ENCODE results near the gene AGBL4. TPM values are rescaled to one million over a fixed set of nuclear protein-coding genes. Genes with fewer than 3 reads are reported as not detected.

Gene AGBL4
- total and polyA plus RNA-seq, 7 experiments from 2014 or later, result 0.27 TPM; not detected in 6

- intact Hi-C loops (cut with micrococcal nuclease), result no loop called here
- H3K4me1 Mint-ChIP-seq, result peaks cover 5 to 11% (median 7%) of the 10 kb centered on the region in 7 donors
- DNase-seq, result no peak
- ATAC-seq, result no peak
- peaks cover 0 to 4% of the 10 kb centered on the region in 2 donors for H3K4me1 ChIP-seq (ENCODE audit: control insufficient read depth in 2 of 2, insufficient read depth in 2 of 2, low read length in 2 of 2)
- H3K27ac Mint-ChIP-seq, result no peak overlapping the region
- H3K36me3 ChIP-seq (ENCODE audit: control insufficient read depth in 2 of 3, insufficient read depth in 3 of 3, low read length in 3 of 3), result no peaks in the 10 kb centered on the region
- H3K27me3 Mint-ChIP-seq, result peaks cover 0 to 4% (median 0%) of the 10 kb centered on the region in 5 donors
- no peaks in the 10 kb centered on the region for H3K9me3 ChIP-seq (ENCODE audit: control insufficient read depth in 2 of 3, low read length in 3 of 3)
- no peaks in the 10 kb centered on the region for H3K36me3 Mint-ChIP-seq
- ChIA-PET POLR2A (no interaction called here), CTCF (interaction anchor here (1.4 kb wide), 1 partner anchor 11 kb away, joined by 4 read pairs; no protein-coding TSS in a partner anchor)
- H3K4me3 Mint-ChIP-seq, result no peak overlapping the region
- H3K9me3 Mint-ChIP-seq, result no peaks in the 10 kb centered on the region
- no peaks in the 10 kb centered on the region for H3K27me3 ChIP-seq (ENCODE audit: control insufficient read depth in 2 of 2, insufficient read depth in 2 of 2, low read length in 2 of 2)
- H3K27ac ChIP-seq (ENCODE audit: low read depth, low read length), result no peak overlapping the region
- no peak overlapping the region for H3K4me3 ChIP-seq (ENCODE audit: low read length)
These were observed 1523.0 kb downstream of the AGBL4 start for GRCh38 chr1:48500541-48501450.

- no peak overlapping the region for H3K4me3 ChIP-seq (ENCODE audit: low read length)
- no peaks in the 10 kb centered on the region for H3K9me3 ChIP-seq (ENCODE audit: control insufficient read depth in 2 of 3, low read length in 3 of 3)
- intact Hi-C loops (cut with micrococcal nuclease), result loop anchor here (2.0 to 10.0 kb wide), 5 partner anchors 26 to 407 kb away; partner anchors contain the start of gene SPATA6 (in 1 of the 2)
- peaks cover 0 to 4% of the 10 kb centered on the region in 2 donors for H3K4me1 ChIP-seq (ENCODE audit: control insufficient read depth in 2 of 2, insufficient read depth in 2 of 2, low read length in 2 of 2)
- no peaks in the 10 kb centered on the region for H3K9me3 Mint-ChIP-seq
- peak overlapping the region in 1 of 10 donors; percentile 31 for H3K4me3 Mint-ChIP-seq
- H3K27ac ChIP-seq (ENCODE audit: low read depth, low read length), result no peak overlapping the region
- POLR2A ChIA-PET, result no interaction called here
- no peak for ATAC-seq
- H3K27me3 Mint-ChIP-seq, result peaks cover 0 to 4% (median 0%) of the 10 kb centered on the region in 5 donors
- H3K27ac Mint-ChIP-seq, result no peak overlapping the region
- no peaks in the 10 kb centered on the region for H3K36me3 Mint-ChIP-seq
- peaks cover 5 to 11% (median 7%) of the 10 kb centered on the region in 7 donors for H3K4me1 Mint-ChIP-seq
- no peak for DNase-seq
- no peaks in the 10 kb centered on the region for H3K27me3 ChIP-seq (ENCODE audit: control insufficient read depth in 2 of 2, insufficient read depth in 2 of 2, low read length in 2 of 2)
- H3K36me3 ChIP-seq (ENCODE audit: control insufficient read depth in 2 of 3, insufficient read depth in 3 of 3, low read length in 3 of 3), result no peaks in the 10 kb centered on the region
- CTCF ChIA-PET, result interaction anchor here (0.8 to 1.4 kb wide), 3 partner anchors 12 to 405 kb away, joined by 3 to 4 read pairs (median 3); no protein-coding TSS in a partner anchor
These were observed 1524.5 kb downstream of the AGBL4 start for GRCh38 chr1:48499211-48499735.

- peak; percentile 15 to 70 (median 55) for DNase-seq
- POLR2A ChIA-PET, result no interaction called here
- peaks cover 5 to 11% (median 7%) of the 10 kb centered on the region in 7 donors for H3K4me1 Mint-ChIP-seq
- H3K4me3 Mint-ChIP-seq, result peak overlapping the region in 6 of 10 donors; percentile 25 to 63 (median 52)
- Histone ChIP-seq H3K9me3 (ENCODE audit: control insufficient read depth in 2 of 3, low read length in 3 of 3) (no peaks in the 10 kb centered on the region), H3K27me3 (ENCODE audit: control insufficient read depth in 2 of 2, insufficient read depth in 2 of 2, low read length in 2 of 2) (no peaks in the 10 kb centered on the region), H3K27ac (ENCODE audit: low read depth, low read length) (no peak overlapping the region), H3K36me3 (ENCODE audit: control insufficient read depth in 2 of 3, insufficient read depth in 3 of 3, low read length in 3 of 3) (no peaks in the 10 kb centered on the region), H3K4me1 (ENCODE audit: control insufficient read depth in 2 of 2, insufficient read depth in 2 of 2, low read length in 2 of 2) (peaks cover 0 to 4% of the 10 kb centered on the region in 2 donors), H3K4me3 (ENCODE audit: low read length) (no peak overlapping the region)
- intact Hi-C loops (cut with micrococcal nuclease), result loop anchor here (2.0 to 10.0 kb wide), 5 partner anchors 25 to 406 kb away; partner anchors contain the start of gene SPATA6 (in 1 of the 2)
- H3K27me3 Mint-ChIP-seq, result peaks cover 0 to 5% (median 1%) of the 10 kb centered on the region in 5 donors
- H3K36me3 Mint-ChIP-seq, result no peaks in the 10 kb centered on the region
- CTCF ChIA-PET, result interaction anchor here (0.6 to 2.2 kb wide), 5 partner anchors 8 to 389 kb away, joined by 3 to 6 read pairs (median 3); no protein-coding TSS in a partner anchor
- H3K9me3 Mint-ChIP-seq, result no peaks in the 10 kb centered on the region
- ATAC-seq, result peak; percentile 87
- H3K27ac Mint-ChIP-seq, result peak overlapping the region in 1 of 9 donors; percentile 28
These were observed 1525.5 kb downstream of the AGBL4 start for GRCh38 chr1:48498096-48498791.

- no peaks in the 10 kb centered on the region for H3K27me3 ChIP-seq (ENCODE audit: control insufficient read depth in 2 of 2, insufficient read depth in 2 of 2, low read length in 2 of 2)
- no peaks in the 10 kb centered on the region for H3K36me3 ChIP-seq (ENCODE audit: control insufficient read depth in 2 of 3, insufficient read depth in 3 of 3, low read length in 3 of 3)
- H3K4me3 ChIP-seq (ENCODE audit: low read length), result no peak overlapping the region
- Mint-ChIP-seq H3K4me3 (no peak overlapping the region), H3K27me3 (peaks cover 0 to 12% (median 1%) of the 10 kb centered on the region in 5 donors), H3K27ac (no peak overlapping the region), H3K4me1 (peaks cover 5 to 11% (median 7%) of the 10 kb centered on the region in 7 donors), H3K9me3 (no peaks in the 10 kb centered on the region), H3K36me3 (no peaks in the 10 kb centered on the region)
- DNase-seq (no peak), ATAC-seq (no peak)
- POLR2A ChIA-PET, result no interaction called here
- CTCF ChIA-PET, result interaction anchor here (0.7 kb wide), 1 partner anchor 336 kb away, joined by 5 read pairs; no protein-coding TSS in a partner anchor
- intact Hi-C loops (cut with micrococcal nuclease), result loop anchor here in 1 of 2 donors (5.0 to 10.0 kb wide), 3 partner anchors 141 to 404 kb away; no protein-coding TSS in a partner anchor
- H3K4me1 ChIP-seq (ENCODE audit: control insufficient read depth in 2 of 2, insufficient read depth in 2 of 2, low read length in 2 of 2), result peaks cover 0 to 4% of the 10 kb centered on the region in 2 donors
- H3K9me3 ChIP-seq (ENCODE audit: control insufficient read depth in 2 of 3, low read length in 3 of 3), result no peaks in the 10 kb centered on the region
- H3K27ac ChIP-seq (ENCODE audit: low read depth, low read length), result no peak overlapping the region
These were observed 1527.8 kb downstream of the AGBL4 start for GRCh38 chr1:48495911-48496310.

GRCh38 chr1:48495166-48495565 is 1528.6 kb downstream of the AGBL4 start:
- H3K9me3 Mint-ChIP-seq, result no peaks in the 10 kb centered on the region
- POLR2A ChIA-PET, result no interaction called here
- peaks cover 5 to 11% (median 7%) of the 10 kb centered on the region in 7 donors for H3K4me1 Mint-ChIP-seq
- H3K27me3 Mint-ChIP-seq, result peaks cover 0 to 12% (median 1%) of the 10 kb centered on the region in 5 donors
- H3K4me3 ChIP-seq (ENCODE audit: low read length), result no peak overlapping the region
- H3K4me1 ChIP-seq (ENCODE audit: control insufficient read depth in 2 of 2, insufficient read depth in 2 of 2, low read length in 2 of 2), result peaks cover 0 to 4% of the 10 kb centered on the region in 2 donors
- H3K4me3 Mint-ChIP-seq, result no peak overlapping the region
- H3K9me3 ChIP-seq (ENCODE audit: control insufficient read depth in 2 of 3, low read length in 3 of 3), result no peaks in the 10 kb centered on the region
- DNase-seq, result no peak
- no peak for ATAC-seq
- H3K27me3 ChIP-seq (ENCODE audit: control insufficient read depth in 2 of 2, insufficient read depth in 2 of 2, low read length in 2 of 2), result no peaks in the 10 kb centered on the region
- H3K27ac Mint-ChIP-seq, result no peak overlapping the region
- H3K36me3 Mint-ChIP-seq, result no peaks in the 10 kb centered on the region
- no peak overlapping the region for H3K27ac ChIP-seq (ENCODE audit: low read depth, low read length)
- CTCF ChIA-PET, result no interaction called here
- intact Hi-C loops (cut with micrococcal nuclease), result loop anchor here in 1 of 2 donors (5.0 to 10.0 kb wide), 3 partner anchors 140 to 403 kb away; no protein-coding TSS in a partner anchor
- H3K36me3 ChIP-seq (ENCODE audit: control insufficient read depth in 2 of 3, insufficient read depth in 3 of 3, low read length in 3 of 3), result no peaks in the 10 kb centered on the region

Measured in naive thymus-derived CD4-positive, alpha-beta T cell (primary cell).